NCI-H187 (cell line): ENCODE results near the gene TNFRSF4.
A peak's percentile ranks its signal among the peaks of the same experiment; 100 is the strongest.

Experiments
- DNase-seq, 2 experiments: peaks; one replicate each; lab custom pipeline; 2025; lab: John Stamatoyannopoulos, UW

TNFRSF4 gene

GRCh38 chr1:1169429-1170214 is 44.3 kb downstream of the TNFRSF4 start:
- DNase-seq = no peak

GRCh38 chr1:1168451-1169411 is 45.2 kb downstream of the TNFRSF4 start:
- no peak for DNase-seq

- DNase-seq = no peak
Measured at GRCh38 chr1:1167841-1168450, 46.0 kb downstream of the TNFRSF4 start.

- no peak for DNase-seq
Measured at GRCh38 chr1:1167398-1167821, 46.5 kb downstream of the TNFRSF4 start.

- DNase-seq = no peak
Measured at GRCh38 chr1:1166642-1167397, 47.1 kb downstream of the TNFRSF4 start.

- DNase-seq = no peak
Measured at GRCh38 chr1:1165900-1166421, 48.0 kb downstream of the TNFRSF4 start.

GRCh38 chr1:1165485-1165884 is 48.5 kb downstream of the TNFRSF4 start:
- DNase-seq = no peak

GRCh38 chr1:1164701-1165451 is 49.1 kb downstream of the TNFRSF4 start:
- no peak for DNase-seq

- DNase-seq = no peak
Measured at GRCh38 chr1:1164361-1164700, 49.6 kb downstream of the TNFRSF4 start.

GRCh38 chr1:1163538-1164070 is 50.3 kb downstream of the TNFRSF4 start:
- DNase-seq = no peak

- peak; percentile 89 to 96 for DNase-seq
Measured at GRCh38 chr1:1162597-1163537, 51.1 kb downstream of the TNFRSF4 start.

GRCh38 chr1:1161683-1162079 is 52.3 kb downstream of the TNFRSF4 start:
- no peak for DNase-seq
